NCI-H524 treated with DMSO at 0.1 percent for 48 hours (cell line): ENCODE results near the gene EN2.

Experiments used
- DNase-seq: peaks from one replicate; lab custom pipeline; 2025; lab: John Stamatoyannopoulos, UW

EN2 gene

DNA sequence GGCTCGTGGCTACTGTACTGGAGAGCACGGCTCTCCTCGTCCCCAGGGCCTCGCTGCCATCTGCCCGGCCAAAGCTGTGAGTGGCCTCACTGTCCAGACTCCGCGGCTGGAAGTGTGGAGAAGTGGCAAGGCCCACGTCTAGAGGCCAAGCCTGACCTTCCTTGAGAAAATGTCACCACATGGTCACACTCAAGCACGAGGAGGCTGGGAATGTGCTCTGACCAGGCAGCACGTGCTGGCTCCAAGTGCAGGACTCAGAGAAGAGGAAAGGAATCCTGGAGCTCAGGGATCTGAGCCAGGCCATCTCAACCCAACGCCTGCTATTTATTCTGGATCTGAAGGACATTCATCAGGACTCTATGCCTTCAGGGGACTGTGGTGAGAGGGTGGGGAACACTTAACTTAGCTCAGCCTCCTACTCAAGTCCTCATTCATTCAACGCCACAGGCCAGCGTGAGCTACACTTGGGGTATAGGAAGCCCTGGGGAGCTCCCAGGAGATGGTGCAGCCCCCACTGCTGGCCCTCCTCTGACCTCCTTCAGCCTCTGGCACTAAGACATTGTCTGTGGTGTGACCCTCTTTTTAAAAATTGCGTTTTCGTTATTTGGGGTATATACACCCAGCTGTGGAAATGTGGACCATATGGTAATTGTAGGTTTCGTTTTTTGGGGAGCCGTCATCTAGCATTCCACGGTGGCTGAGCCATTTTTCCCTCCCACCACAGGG, 29.0 kb downstream of the EN2 start:
- DNase-seq, result no peak

GRCh38 chr7:155487509-155488482, 29.9 kb downstream of the EN2 start:
- no peak for DNase-seq

DNA sequence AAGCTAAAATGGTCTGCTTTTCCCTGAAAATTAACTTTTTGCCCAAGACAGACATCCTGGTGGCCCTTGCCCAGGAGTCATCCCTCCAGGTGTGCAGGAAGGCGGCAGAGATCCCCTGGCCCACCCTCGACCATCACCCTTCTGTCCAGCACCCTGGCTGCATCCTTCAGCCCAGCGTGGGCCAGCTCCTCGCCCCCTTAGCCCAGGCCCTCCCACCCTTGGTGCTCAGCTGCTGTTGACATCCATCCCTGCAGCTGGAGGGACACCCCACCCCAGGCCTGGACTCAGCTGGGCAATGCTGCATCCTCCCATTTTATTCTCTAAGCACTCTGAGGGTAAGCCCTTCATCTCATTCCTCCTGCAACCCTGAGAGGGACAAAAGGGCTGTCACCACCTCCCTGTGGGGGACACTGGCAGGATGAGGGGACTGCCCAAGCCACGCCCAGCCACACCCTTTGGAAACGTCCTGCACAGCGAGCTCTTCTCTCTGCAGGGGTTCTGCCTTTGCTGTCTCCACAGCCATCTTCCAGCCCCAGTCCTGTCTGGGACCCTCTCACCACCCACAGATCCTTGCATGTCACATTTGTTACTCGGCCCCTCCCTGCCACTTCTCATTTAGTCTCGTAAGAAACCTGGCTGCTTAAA, 30.7 kb downstream of the EN2 start:
- no peak for DNase-seq

- no peak for DNase-seq
Measured at GRCh38 chr7:155489158-155489840, 31.4 kb downstream of the EN2 start.

- no peak for DNase-seq
Measured at GRCh38 chr7:155489862-155490696, 32.1 kb downstream of the EN2 start.

GRCh38 chr7:155490697-155491628, 33.0 kb downstream of the EN2 start:
- no peak for DNase-seq

GRCh38 chr7:155491812-155492211, 33.9 kb downstream of the EN2 start:
- DNase-seq, result no peak

GRCh38 chr7:155493744-155494538, 36.0 kb downstream of the EN2 start:
- DNase-seq, result no peak

DNA sequence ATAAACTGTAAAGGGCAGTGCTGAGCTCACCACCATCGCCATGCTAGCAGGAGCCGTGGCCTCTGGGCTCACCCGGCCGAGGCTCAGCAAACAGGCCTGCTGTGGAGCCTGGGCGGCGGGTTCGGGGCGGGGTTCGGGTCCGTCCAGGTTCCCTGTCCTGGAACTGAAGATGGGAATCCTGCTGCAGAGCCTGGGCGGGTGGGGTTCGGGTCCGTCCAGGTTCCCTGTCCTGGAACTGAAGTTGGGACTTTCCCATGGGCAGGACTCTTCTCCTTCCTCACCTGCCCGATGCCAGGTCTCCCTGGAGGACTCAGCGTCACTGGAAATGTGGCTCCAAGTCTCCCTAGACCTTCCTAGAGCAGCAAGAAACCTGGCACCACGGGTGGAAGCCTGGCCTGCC, 36.6 kb downstream of the EN2 start:
- DNase-seq, result no peak

- no peak for DNase-seq
Measured at GRCh38 chr7:155495440-155496248, 37.7 kb downstream of the EN2 start.

- DNase-seq, result no peak
Measured at GRCh38 chr7:155496267-155497005, 38.5 kb downstream of the EN2 start.

DNA sequence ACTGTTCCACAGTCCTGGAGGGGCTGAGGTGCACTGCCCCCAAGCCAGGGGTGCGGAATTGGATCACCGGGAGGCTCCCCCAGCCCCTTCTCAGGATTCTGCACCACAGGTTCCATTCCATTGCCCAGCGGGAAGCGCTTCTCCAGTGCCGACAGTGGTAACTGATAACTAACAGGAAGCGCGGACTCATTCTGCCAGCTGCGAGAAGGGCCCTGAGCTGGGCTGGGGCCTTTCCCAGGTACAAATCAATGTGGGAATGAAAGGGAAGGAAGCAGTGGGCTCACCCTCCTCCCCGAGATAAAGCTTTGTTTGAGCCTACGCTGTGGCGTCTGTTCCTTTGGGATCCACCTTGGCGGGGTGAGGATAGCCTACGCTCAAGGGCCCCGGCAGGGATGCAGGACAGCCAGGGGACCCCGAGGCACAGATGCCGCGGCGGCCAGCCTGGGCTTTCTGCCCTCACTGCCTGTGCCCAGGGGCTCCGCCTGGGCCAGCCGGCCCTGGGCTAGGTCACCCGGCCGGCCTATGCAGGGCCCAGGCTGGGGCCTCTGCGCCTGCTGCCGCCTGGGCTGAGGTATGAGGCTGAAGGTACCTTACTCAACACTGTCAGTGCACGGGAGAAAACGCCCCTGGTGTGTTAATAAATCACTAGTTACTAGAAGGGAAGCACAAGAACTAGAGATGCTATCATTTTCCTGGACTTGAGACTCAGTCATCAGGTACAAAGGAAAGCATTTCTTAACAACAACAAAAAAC, 39.4 kb downstream of the EN2 start:
- no peak for DNase-seq

- no peak for DNase-seq
Measured at GRCh38 chr7:155505422-155505793, 47.5 kb downstream of the EN2 start.

DNA sequence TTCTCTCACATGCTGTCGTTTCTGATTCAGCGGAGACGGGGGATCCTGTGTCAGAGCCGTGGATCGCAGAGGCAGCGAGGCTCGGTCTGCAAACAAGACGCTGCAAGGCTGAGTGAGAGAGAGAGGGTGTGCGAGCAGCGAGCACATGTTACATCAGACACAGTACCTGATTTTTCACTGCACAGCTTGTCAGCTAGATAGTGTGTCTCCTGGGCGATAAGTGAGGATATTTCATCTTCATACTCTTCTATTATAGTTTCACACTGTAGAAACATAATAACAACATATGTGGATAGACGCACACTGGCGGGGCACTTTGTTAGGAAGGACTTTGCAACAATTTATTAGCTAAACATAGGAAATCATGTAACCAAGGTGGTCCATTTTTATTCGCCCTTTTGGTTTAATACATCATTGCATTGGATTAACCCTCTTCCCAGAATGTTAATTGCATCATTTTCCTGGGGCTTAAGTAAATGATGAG, 49.0 kb downstream of the EN2 start:
- DNase-seq, result no peak

- DNase-seq, result no peak
Measured at GRCh38 chr7:155507576-155507975, 49.6 kb downstream of the EN2 start.
